CD4-positive, alpha-beta T cell treated with Interleukin-12 subunit alpha and Interleukin-12 subunit beta, for 1 hour (primary cell): ENCODE data around the gene IFIT2.
"Not testable (repeated sequence)": the region's sequence is repeated elsewhere in the genome, so short reads cannot be mapped to it uniquely, and the experiment has no call there.

Source experiments
- DNase-seq: peaks from one replicate; pipeline ENCODE4 v3.0.0-alpha.2; 2020

The IFIT2 gene

DNA sequence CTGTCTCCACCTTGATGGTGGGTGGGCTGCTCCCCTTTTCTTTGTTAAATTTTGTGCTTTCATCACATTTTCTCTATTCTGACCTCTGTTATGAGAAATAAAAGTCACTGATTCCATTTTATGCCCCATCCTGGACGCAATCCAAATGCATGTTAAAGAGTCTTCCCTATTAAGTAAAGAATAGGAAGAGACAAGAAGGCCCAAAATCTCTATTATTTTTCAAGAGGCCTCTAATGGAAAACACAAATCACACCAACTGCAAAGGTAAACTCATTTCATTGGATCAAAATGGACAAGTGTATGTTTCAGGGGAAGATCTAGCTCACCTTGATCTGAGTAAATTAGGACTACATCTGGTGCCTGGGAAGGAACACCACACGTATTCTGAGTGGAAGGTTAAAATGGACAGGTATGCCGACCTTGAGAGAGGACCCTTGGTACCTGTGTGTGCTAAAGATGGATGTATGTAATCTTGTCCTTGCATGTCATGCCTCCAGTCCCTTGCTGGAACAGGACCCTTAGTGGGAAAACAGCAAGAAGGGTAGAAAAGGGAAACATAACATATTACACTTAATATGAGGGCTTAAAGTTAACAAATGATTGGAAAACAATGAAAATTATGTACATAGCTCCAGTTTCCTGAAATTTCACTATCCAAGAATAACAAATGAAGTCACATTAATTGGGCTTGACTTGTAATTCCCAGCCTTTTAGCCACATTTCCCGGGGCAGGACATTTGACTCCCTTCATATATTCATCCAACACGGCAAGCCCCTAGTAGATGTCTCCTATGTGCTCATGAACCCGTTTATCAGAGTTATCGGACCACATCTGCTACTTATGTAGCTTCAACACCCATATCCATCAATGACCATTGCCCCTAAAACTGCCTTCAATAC, 7.6 kb downstream of the IFIT2 start:
- DNase-seq, result no peak

DNA sequence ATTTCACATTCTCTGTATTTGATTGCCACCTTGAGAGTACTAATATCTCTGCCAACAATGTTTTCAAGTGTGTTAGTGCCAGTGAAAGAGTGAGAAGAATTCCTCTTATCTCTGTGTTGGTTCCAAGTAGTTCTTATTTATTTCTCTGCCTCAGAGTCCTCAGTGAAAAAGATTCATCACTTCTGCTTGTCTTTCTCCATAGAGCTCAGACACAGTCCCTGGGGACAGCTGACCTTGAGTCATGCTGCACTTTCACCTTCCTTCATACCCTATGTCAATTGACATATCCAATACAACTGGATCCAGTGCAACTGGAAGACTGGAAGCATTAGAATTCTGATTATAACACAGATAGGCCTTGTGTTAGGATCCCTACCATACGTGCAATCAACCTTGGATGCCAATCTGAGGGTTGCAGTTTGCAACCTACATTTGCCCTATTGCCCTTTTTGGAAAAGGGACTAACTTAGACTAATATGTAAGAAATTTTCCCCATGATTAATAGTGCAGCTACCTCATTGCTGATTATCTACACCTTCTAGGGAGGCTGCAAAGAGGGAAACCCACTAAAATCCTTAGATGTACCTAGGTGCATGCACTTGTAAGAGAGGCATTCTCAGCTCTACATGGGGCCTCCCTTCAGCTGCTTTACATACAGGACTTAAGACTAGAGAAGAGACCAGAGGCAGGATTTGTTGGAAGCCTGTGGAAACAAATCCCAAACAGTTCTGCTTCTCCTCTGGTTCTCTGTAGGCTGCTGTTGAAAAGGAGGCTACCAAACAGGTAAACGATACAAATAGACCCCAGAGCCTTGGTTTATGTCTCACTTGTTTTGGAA, 8.4 kb downstream of the IFIT2 start:
- no peak for DNase-seq

DNA sequence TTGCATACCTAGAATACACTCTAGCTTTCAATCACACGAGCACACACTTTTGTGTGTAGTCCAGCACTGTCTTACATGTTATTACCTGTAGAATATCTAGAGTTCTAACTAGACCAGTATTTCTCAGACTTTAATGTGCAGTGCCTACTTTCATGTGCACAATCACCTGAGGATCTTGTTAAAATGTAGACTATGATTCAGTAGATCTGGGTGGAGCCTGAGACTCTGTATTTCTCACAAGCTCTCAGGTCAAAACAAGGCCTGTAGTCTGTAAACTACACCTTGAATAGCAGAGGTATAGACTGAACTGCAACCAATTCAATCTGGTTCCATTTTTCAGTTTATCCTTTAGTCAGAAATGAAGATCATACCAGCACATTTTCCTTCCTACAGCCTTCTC, 11.1 kb downstream of the IFIT2 start:
- DNase-seq, result no peak

DNA sequence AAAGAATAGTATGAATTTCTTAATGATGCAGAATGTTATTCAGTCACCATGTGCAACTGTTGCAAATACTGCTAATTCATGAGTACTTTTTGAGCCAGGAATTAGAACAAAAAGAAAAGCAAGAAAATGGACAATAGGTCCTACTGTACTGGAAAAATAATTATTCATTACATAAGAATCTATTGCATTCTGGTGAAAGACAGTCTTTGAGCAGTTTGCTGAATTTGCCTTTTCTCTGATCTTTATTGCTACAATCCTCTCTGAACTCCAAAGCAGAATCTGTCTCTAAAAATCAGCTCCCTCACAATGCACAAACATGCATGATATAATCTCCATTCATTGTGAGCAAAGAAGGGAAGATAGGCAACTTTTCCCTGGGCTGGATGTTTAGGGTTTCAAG, 12.8 kb downstream of the IFIT2 start:
- no peak for DNase-seq

DNA sequence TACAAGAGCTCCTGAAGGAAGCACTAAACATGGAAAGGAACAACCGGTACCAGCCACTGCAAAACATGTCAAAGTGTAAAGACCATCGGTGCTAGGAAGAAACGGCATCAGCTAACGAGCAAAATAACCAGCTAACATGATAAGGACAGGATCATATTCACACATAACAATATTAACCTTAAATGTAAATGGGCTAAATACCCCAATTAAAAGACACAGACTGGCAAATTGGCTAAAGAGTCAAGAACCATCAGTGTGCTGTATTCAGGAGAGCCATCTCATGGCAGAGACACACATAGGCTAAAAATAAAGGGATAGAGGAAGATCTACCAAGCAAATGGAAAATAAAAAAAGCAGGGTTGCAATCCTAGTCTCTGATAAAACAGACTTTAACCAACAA, 16.2 kb downstream of the IFIT2 start:
- DNase-seq, result not testable (repeated sequence)

DNA sequence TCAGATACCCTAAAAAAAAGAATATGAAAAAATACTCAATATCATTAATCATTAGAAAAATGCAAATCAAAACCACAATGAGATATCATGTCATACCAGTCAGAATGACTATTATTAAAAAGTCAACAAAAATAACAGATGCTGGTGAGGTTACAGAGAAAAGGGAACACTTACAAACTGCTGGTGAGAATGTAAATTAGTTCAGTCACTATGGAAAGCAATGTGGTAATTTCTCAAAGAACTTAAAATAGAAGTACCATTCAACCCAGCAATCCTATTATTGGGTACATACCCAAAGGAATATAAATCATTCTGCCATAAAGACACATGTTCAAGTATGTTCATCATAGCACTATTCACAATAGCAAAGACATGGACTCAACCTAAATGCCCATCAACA, 23.2 kb downstream of the IFIT2 start:
- not testable (repeated sequence) for DNase-seq

DNA sequence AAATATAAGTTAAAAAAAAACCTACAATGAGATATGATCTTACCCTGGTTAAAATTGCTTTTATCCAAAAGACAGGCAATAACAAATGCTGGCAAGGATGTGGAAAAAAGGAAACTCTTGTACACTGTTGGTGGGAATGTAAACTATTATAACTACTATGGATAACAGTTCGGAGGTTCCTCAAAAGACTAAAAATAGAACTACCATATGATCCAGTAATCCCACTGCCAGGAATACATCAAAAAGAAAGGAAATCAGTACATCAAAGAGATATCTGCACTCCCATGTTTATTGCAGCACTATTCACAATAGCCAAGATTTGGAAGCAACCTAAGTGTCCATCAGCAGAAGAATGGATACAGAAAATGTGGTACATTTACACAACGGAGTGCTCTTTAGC, 24.0 kb downstream of the IFIT2 start:
- not testable (repeated sequence) for DNase-seq

DNA sequence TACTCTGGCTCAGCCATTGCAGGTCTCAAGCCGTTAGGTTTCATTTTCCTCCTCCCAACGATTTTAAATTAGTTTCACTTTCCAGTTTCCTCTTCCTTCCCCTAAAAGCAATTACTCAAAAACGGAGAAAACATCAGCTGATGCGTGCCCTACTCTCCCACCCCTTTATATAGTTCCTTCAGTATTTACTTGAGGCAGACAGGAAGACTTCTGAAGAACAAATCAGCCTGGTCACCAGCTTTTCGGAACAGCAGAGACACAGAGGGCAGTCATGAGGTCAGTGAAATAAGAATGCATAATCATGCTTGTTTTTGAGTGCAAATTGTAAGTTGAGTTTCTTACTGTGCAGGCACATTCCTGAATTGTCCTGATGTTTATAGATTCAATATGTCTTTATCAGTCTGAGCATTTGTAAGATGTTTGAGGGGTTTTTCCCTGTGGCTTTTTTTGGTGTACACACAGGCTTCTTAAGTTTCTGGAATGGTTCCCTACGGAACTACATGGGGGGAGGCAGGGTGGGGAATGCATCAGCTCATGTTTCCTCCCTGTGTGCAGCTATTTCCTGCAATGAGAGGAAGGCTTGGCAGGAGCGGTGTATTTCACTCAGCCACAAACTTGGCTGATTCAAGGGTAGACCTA, 26.1 kb downstream of the IFIT2 start, which contains the start of gene IFIT3:
Gene IFIT3 (plus strand): TSS at position 195 of the 639 bp plus-strand sequence. CDS start 77 bp downstream, at position 272.
- peak; percentile 43 for DNase-seq

DNA sequence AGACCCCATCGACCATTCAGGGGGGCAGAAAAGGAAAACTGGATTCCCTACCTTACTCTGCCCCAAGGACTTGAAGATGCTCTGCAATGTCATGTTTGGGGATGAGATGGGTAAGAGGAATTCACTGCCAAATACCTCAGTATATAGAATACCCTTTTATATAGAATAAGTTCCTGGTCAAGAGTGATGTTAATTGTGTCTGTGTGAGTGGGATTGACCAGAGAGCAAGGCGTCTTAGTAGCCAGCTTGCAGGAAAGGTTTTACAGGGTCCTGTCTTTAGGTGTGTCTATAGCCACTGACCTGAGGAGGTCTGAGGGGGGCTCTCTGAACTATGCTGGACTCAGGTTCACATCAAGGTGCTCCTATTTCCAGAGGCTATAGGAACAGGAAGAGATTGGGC, 27.3 kb downstream of the IFIT2 start:
- no peak for DNase-seq

DNA sequence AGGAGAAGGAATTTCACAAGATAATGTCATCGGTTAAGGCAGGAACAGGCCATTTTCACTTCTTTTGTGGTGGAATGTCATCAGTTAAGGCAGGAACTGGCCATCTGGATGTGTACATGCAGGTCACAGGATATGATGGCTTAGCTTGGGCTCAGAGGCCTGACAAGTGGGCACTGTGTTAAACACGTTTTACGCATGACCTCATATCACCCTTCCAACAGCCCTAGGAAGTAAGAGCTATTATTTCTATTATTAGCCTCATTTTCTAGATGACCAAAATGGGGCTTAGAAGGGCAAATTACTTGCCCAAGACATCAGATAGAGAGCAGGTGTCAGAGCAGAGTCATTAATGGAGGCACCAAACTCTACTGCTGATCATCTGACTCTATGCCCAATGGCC, 28.2 kb downstream of the IFIT2 start:
- DNase-seq, result not testable (repeated sequence)

DNA sequence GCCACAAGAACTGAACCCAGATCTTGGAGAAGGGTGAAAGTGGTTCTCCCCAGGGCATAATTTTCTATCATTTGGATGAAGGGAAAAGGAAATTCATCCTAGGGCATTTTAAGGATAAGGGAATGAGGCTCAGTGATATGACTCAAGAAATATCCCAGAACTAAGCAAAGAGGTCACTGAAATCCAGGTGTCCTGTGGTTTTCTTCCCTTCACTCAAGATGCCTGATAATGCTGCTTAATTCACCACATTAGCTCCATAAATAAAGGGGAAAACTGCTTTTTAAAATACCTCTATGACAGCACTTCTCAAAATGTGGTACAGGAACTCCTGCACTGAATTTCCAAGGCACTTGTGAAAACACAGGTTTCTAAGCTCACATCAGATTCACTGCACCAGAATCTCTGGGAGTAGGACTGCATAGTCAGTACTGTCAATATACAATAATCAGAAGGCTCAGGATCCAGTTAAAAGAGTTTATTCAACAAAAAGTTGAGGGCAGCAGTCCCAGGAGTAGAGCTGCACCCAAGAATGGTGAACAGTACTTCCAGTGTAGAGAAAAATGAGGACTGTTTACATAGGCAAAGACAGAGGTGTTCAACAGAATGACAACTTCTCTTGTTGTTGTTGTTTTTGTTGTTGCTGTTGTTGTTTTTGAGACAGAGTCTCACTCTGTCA, 28.8 kb downstream of the IFIT2 start:
- no peak for DNase-seq

DNA sequence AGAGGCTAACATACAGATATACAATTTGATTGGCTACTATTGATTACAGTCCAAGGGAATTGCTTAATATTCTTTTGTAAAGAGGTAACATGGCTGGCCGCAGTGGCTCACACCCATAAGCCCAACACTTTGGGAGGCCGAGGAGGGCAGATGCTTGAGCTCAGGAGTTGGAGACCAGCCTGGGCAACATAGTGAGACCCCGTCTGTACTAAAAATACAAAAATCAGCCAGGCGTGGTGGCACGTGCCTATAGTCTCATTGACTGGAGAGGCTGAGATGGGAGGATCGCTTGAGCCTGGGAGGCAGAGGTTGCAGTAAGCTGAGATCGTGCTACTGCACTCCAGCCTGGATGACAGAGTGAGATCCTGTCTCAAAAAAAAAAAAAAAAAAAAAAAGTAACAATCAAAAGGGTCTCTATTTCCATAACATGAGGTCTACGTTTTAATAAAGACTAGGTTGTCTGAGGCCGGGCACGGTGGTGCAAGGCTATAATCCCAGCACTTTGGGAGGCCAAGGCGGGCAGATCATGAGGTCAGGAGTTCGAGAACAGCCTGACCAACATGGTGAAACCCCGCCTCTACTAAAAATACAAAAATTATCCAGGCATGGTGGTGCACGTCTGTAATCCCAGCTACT, 29.8 kb downstream of the IFIT2 start:
- not testable (repeated sequence) for DNase-seq

DNA sequence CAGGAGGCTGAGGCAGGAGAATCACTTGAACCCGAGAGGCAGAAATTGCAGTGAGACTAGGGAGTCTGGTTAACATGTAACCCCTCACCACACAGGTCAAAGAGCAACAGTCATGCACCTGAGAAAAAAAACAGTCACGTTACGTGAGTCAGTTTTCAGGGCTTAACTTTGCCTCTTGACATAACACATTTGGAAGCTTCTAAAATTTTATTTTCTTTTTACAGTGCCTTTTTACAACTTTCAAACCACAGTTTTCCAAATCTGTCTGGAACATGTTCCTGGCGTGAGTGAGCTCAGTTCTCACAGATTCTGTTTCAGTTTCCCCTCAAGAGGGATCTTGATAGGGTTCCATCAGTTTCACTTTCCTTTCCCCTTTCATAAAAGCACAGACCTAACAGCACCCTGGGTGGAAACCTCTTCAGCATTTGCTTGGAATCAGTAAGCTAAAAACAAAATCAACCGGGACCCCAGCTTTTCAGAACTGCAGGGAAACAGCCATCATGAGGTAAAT, 30.3 kb downstream of the IFIT2 start:
- peak; percentile 67 for DNase-seq

DNA sequence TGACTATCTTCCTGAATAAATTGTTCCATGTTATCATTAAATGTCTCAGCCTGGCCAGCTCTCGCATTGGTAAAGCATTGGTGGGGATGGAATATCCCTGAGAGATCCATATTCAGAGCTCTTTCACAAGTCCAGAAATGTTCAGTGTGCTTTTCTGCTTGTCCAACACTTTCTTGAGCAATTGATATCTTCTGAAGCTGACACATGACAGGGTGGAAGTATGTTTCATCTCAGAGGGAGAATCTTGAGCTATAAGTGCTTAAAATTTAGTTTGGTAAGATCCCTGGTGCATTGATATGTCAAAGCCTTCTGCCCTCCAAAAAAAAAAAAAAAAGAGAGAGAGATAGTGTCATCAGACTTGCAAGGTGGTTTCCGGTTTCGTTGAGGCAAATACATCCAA, 33.4 kb downstream of the IFIT2 start:
- no peak for DNase-seq

DNA sequence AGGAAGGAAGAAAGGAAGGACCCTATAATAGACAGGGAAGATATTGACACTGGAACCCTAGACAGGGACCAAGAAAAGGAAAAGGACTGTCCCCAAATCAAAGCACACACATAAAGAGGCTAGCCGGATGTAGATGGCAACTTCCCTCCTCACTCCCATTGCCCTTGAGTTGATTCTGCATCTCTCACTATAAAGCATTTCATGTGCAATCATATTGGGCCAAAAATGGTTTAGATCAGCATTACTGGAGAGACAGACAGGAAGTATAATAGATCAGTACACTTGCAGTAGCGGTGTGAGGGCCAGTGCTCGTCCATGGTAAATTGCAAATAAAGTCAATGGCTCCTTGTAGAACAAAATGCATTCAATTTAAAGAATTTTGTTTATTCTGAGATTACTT, 34.4 kb downstream of the IFIT2 start:
- no peak for DNase-seq

DNA sequence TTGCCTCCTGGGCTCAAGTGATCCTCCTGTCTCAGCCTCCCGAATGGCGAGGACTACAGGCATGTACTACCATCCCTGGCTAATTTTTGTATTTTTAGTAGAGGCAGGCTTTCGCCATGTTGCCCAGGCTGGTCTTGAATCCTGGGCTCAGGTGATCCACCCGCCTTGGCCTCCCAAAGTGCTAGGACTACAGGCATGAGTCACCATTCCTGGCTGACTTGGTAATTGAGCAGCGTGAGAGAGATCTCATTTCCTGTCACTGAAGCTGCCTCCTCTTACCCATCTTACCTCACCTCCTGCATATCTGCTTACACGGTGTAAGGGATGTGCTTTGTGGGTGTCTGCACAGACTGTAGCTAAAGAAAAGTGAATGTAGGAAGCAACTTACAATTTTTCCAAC, 35.6 kb downstream of the IFIT2 start:
- DNase-seq, result peak; percentile 47

DNA sequence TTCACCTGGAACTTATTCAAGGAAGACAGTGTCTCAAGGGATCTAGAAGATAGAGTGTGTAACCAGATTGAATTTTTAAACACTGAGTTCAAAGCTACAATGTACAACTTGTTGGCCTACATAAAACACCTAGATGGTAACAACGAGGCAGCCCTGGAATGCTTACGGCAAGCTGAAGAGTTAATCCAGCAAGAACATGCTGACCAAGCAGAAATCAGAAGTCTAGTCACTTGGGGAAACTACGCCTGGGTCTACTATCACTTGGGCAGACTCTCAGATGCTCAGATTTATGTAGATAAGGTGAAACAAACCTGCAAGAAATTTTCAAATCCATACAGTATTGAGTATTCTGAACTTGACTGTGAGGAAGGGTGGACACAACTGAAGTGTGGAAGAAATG, 36.9 kb downstream of the IFIT2 start:
- no peak for DNase-seq

DNA sequence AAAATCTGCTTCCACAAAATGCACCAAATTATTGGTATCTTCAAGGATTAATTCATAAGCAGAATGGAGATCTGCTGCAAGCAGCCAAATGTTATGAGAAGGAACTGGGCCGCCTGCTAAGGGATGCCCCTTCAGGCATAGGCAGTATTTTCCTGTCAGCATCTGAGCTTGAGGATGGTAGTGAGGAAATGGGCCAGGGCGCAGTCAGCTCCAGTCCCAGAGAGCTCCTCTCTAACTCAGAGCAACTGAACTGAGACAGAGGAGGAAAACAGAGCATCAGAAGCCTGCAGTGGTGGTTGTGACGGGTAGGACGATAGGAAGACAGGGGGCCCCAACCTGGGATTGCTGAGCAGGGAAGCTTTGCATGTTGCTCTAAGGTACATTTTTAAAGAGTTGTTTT, 38.0 kb downstream of the IFIT2 start:
- no peak for DNase-seq

DNA sequence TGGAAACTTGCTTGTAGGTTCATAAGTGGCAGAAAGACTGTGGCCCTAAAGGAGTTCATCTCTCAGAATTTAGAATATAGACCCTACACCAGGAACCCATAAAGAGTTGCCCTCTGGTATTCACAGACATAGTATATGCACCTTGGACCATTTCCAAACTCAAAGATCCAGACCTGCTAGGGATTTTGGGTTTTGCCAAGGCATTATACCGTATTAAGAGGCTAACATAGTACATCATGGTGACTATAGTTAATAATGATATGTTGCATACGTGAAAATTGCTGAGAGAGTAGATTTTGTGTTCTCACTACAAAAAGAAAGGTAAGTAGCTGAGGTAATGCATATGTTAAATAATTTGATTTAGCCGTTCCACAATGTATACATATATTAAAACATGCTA, 39.8 kb downstream of the IFIT2 start:
- no peak for DNase-seq

DNA sequence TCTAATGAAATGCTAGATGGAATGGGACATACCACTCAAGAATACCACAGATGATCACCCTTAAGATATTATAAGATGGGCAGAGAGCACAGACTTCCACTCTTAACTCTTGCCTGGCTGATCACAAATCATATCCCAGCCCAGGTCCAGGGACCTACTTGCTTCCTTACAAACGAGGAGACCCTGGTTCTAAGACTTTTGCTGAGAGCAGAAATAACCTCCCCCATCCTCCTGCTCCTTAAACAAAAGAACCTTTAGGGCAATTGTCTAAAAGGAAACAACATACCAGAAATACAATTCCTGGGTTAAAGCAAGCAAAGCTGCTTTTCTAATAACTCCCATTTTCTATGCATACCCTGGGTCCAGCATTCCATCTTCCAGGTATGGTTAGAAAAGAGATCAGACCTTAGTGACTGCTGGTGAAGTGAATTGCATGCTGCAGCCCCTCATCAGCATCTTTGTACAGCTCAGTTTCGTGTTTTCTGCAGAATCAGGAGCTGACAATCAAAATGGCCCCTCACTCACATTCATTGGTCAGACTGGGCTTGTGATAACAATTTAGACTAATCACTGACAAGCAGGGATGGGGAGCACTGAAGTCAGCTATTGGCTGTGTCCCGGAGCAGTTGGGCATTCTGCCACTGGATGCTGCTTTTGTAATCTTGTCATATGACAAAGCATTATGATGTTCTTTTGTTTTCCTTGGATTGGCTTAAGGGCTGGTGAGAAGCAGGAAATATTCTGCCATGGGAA, 40.5 kb downstream of the IFIT2 start:
- DNase-seq, result no peak

DNA sequence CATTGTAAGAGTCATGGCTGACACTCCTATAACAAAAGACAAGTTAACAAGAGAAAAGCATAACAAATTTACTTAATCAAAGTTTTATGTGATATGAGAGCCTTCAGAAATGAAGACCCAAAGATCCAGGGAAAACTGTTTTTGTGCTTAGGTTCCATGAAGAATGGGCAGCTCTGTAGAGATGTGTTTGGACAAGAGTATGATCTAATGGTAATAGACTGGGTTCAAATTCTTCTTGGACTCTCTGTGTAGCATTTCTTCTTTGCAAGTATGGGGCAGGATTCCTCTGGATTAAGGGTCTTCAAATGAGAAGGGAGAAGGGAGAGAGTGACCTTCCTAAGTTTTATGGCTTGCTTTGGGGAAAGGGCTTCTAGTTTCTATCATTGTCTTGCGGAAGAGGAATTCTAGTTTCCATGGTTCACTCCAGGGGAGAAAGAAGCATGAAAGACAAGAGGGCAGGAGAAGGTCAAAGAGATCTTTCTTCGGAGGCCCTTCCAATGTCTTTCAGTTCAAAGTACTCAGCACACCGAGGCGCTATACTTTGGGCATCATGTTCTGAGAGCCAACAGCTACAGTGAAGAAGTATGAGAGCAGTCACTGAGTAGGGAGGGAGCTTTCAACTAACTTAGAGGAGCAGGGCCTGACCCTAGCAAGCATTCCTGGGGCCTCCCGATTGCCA, 41.4 kb downstream of the IFIT2 start:
- no peak for DNase-seq
